Neural cell (in vitro differentiated cells): Measurements from ENCODE around the gene GATA2.

Source experiments
- CTCF ChIP-seq: fragments of 450-650 bp; IDR thresholded peaks from 2 replicates; pipeline ENCODE4 v1.5.1; 2014; ENCODE audit warnings: antibody characterized with exemption, mild to moderate bottlenecking, moderate library complexity; ENCODE audit not compliant: poor library complexity, severe bottlenecking
- EP300 ChIP-seq: fragments of 450-650 bp; conservative IDR thresholded peaks from 2 replicates; pipeline ENCODE4 v1.6.1; 2014; ENCODE audit warnings: antibody characterized with exemption, mild to moderate bottlenecking, moderate library complexity; ENCODE audit not compliant: poor library complexity, severe bottlenecking

GRCh38 chr3:128498901-128499530 is 6.0 kb upstream of the GATA2 start:
- TF ChIP-seq CTCF (no peak), EP300 (no peak)
